Mesothelial cell of epicardium (in vitro differentiated cells): ENCODE measurements around the gene TMEM129. TPM values are rescaled to one million over a fixed set of nuclear protein-coding genes. Genes with fewer than 3 reads are reported as not detected.

Experiments
- DNase-seq, 2 experiments: peaks; one replicate each; pipeline ENCODE4 v3.0.0; 2021; ENCODE audit warnings: low spot score in 2 of 2; ENCODE audit not compliant: unreplicated experiment in 2 of 2
- H3K27ac Mint-ChIP-seq: 2 replicates; pipeline ENCODE4 v1.8.0; 2021; ENCODE audit warnings: mixed read lengths
- H3K27me3 Mint-ChIP-seq: 2 replicates; pipeline ENCODE4 v1.8.0; 2021; ENCODE audit warnings: low read depth, mixed read lengths
- H3K36me3 Mint-ChIP-seq: 2 replicates; pipeline ENCODE4 v1.8.0; 2021; ENCODE audit warnings: mixed read lengths
- H3K4me1 Mint-ChIP-seq: 2 replicates; pipeline ENCODE4 v1.8.0; 2021; ENCODE audit warnings: mixed read lengths
- H3K4me3 Mint-ChIP-seq: 2 replicates; pipeline ENCODE4 v1.8.0; 2021; ENCODE audit warnings: mild to moderate bottlenecking, moderate library complexity, mixed read lengths
- H3K9me3 Mint-ChIP-seq: 2 replicates; pipeline ENCODE4 v1.8.0; 2021; ENCODE audit warnings: mixed read lengths
- CTCF ChIP-seq: fragments of 200-600 bp; sonication (generic); IDR thresholded peaks from one replicate; pipeline ENCODE4 v1.5.0; 2021; ENCODE audit warnings: antibody characterized with exemption; ENCODE audit not compliant: unreplicated experiment
- total RNA-seq: library from RNA; stranded (reverse); gene quantifications from 3 replicates; pipeline ENCODE4 v1.2.1, GENCODE V29; 2021

Gene TMEM129
- total RNA-seq, 1 donor from 2014 or later: 37.8 TPM

- H3K27me3 Mint-ChIP-seq: no peaks in the 10 kb centered on the region
Measured at GRCh38 chr4:1756079-1756478, 35.0 kb upstream of the TMEM129 start.

DNA sequence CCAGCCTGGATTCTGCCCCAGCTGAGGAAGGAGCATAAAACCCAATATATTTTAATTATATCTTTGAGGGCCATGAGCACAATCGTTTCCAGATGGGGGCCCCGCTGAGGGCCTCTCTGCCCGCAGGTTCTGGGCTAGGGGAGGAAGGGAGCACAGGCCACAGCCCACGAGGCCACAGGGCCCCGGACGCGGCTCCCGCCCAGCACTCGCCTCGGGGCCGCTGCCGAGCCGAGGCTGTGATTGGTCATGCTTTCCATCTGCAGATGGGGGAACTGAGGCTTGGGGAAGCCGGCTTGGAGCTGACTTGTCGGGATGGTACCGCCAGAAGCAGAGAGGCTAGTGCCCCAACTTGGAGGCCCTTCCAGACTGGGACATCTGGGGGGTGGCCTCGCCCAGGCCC lies 34.2 kb upstream of the TMEM129 start:
- H3K4me3 Mint-ChIP-seq: no peak overlapping the region
- H3K27me3 Mint-ChIP-seq: no peaks in the 10 kb centered on the region
- H3K9me3 Mint-ChIP-seq: no peaks in the 10 kb centered on the region
- TF ChIP-seq CTCF: no peak
- no peak for DNase-seq
- H3K27ac Mint-ChIP-seq: no peak overlapping the region
- H3K36me3 Mint-ChIP-seq: no peaks in the 10 kb centered on the region
- H3K4me1 Mint-ChIP-seq: peaks cover 10% of the 10 kb centered on the region

More at GRCh38 chr4:1756079-1756478, 35.0 kb upstream of the TMEM129 start:
- Mint-ChIP-seq H3K4me3 (no peak overlapping the region), H3K9me3 (no peaks in the 10 kb centered on the region), H3K4me1 (peaks cover 10% of the 10 kb centered on the region), H3K27ac (no peak overlapping the region), H3K36me3 (no peaks in the 10 kb centered on the region)
- no peak for DNase-seq
- TF ChIP-seq CTCF: no peak

- no peak for DNase-seq
- no peak overlapping the region for H3K4me3 Mint-ChIP-seq
- no peaks in the 10 kb centered on the region for H3K9me3 Mint-ChIP-seq
- no peaks in the 10 kb centered on the region for H3K27me3 Mint-ChIP-seq
- H3K27ac Mint-ChIP-seq: no peak overlapping the region
- H3K36me3 Mint-ChIP-seq: no peaks in the 10 kb centered on the region
- TF ChIP-seq CTCF: no peak
- H3K4me1 Mint-ChIP-seq: peaks cover 3% of the 10 kb centered on the region
Measured at GRCh38 chr4:1754336-1754735, 33.2 kb upstream of the TMEM129 start.

GRCh38 chr4:1753697-1754311 lies 32.7 kb upstream of the TMEM129 start:
- no peak overlapping the region for H3K4me3 Mint-ChIP-seq
- H3K27me3 Mint-ChIP-seq: no peaks in the 10 kb centered on the region
- no peak for DNase-seq
- no peaks in the 10 kb centered on the region for H3K9me3 Mint-ChIP-seq
- H3K27ac Mint-ChIP-seq: no peak overlapping the region
- no peaks in the 10 kb centered on the region for H3K36me3 Mint-ChIP-seq
- peaks cover 2% of the 10 kb centered on the region for H3K4me1 Mint-ChIP-seq
- TF ChIP-seq CTCF: no peak

GRCh38 chr4:1753294-1753696 lies 32.2 kb upstream of the TMEM129 start:
- H3K4me3 Mint-ChIP-seq: no peak overlapping the region
- H3K27ac Mint-ChIP-seq: no peak overlapping the region
- no peak for TF ChIP-seq CTCF
- DNase-seq: no peak
- no peaks in the 10 kb centered on the region for H3K36me3 Mint-ChIP-seq
- peaks cover 2% of the 10 kb centered on the region for H3K4me1 Mint-ChIP-seq
- no peaks in the 10 kb centered on the region for H3K9me3 Mint-ChIP-seq
- peaks cover 1% of the 10 kb centered on the region for H3K27me3 Mint-ChIP-seq
